ENCODE results near the gene MDFI.

GRCh38 chr6:41599015-41599851 is 39.0 kb upstream of the MDFI start:
- TF ChIP-seq TAF1 (IDR thresholded peaks at IDR 0.05; ENCODE audit: control insufficient read depth, extremely low read depth, insufficient read depth, low read length, severe bottlenecking) (no peak), ZNF124 (CRISPR knock-in tag; IDR thresholded peaks at IDR 0.05) (no peak), ZNF583 (CRISPR knock-in tag; IDR thresholded peaks at IDR 0.05) (no peak), FOXA3 (CRISPR knock-in tag; conservative IDR thresholded peaks at IDR 0.05 in 1 of 2, IDR thresholded peaks at IDR 0.05 in 1 of 2) (no peak), EP300 (IDR thresholded peaks at IDR 0.05; ENCODE audit: low read length) (no peak)
